ENCODE measurements around the gene SLC27A1.

DNA sequence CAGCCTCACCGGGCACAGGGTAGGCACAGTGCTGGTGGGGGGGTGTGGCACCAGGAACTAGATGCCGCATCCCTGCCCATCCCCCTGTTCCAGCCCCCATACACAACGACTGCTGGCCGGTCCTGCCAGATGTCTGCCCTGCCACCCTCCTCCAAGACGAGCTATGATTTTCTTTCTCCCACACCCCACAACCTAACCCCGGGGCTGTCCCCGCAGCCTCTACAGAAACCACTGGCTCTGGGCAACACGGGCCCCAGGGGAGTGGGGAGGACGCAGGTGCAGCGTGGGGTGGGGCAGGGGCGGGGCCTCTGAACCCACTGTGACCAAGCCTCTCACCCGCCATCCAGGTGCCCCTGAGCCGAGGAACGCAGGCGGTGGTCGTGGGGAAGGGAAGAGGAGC lies 56.6 kb downstream of the SLC27A1 start:
- TF ChIP-seq, protein P1, sequence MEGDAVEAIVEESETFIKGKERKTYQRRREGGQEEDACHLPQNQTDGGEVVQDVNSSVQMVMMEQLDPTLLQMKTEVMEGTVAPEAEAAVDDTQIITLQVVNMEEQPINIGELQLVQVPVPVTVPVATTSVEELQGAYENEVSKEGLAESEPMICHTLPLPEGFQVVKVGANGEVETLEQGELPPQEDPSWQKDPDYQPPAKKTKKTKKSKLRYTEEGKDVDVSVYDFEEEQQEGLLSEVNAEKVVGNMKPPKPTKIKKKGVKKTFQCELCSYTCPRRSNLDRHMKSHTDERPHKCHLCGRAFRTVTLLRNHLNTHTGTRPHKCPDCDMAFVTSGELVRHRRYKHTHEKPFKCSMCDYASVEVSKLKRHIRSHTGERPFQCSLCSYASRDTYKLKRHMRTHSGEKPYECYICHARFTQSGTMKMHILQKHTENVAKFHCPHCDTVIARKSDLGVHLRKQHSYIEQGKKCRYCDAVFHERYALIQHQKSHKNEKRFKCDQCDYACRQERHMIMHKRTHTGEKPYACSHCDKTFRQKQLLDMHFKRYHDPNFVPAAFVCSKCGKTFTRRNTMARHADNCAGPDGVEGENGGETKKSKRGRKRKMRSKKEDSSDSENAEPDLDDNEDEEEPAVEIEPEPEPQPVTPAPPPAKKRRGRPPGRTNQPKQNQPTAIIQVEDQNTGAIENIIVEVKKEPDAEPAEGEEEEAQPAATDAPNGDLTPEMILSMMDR (IDR thresholded peaks at IDR 0.05; ENCODE audit: insufficient read depth, low read depth, low read length), result no peak
- no peak for TF ChIP-seq EZH2 (IDR thresholded peaks at IDR 0.05; ENCODE audit: insufficient read depth, low read length)
